GM12891 (cell line): ENCODE results near the gene ZNF385B.
"Not testable (repeated sequence)": the region's sequence is repeated elsewhere in the genome, so short reads cannot be mapped to it uniquely, and the experiment has no call there.

ENCODE experiments used
- DNase-seq: peaks from one replicate; pipeline ENCODE4 v3.0.0; 2011; ENCODE audit warnings: low spot score; ENCODE audit not compliant: insufficient read length
- FAIRE-seq: peaks from 2 replicates; lab custom pipeline; 2011; peaks lifted over from hg19 to GRCh38; lab: Jason Lieb, UNC
- PAX5 ChIP-seq: IDR thresholded peaks from 2 replicates; pipeline ENCODE4 v1.6.1; 2011; ENCODE audit warnings: low read length, moderate library complexity, mild to moderate bottlenecking; ENCODE audit not compliant: insufficient read depth, severe bottlenecking
- POLR2A ChIP-seq: IDR thresholded peaks from 2 replicates; pipeline ENCODE4 v1.6.1; 2011; ENCODE audit warnings: low read depth, low read length, control low read depth
- POLR2AphosphoS5 ChIP-seq: IDR thresholded peaks from 2 replicates; pipeline ENCODE4 v1.6.1; 2011; ENCODE audit warnings: low read depth, low read length, control low read depth
- POU2F2 ChIP-seq: IDR thresholded peaks from 2 replicates; pipeline ENCODE4 v1.6.1; 2011; ENCODE audit warnings: low read depth, mild to moderate bottlenecking, control low read depth, low read length, moderate library complexity
- SPI1 ChIP-seq: IDR thresholded peaks from 2 replicates; pipeline ENCODE4 v1.6.1; 2011; ENCODE audit warnings: low read depth, low read length, control low read depth
- TAF1 ChIP-seq: IDR thresholded peaks from 2 replicates; pipeline ENCODE4 v1.6.1; 2011; ENCODE audit warnings: low read depth, low read length, control low read depth

The ZNF385B gene

DNA sequence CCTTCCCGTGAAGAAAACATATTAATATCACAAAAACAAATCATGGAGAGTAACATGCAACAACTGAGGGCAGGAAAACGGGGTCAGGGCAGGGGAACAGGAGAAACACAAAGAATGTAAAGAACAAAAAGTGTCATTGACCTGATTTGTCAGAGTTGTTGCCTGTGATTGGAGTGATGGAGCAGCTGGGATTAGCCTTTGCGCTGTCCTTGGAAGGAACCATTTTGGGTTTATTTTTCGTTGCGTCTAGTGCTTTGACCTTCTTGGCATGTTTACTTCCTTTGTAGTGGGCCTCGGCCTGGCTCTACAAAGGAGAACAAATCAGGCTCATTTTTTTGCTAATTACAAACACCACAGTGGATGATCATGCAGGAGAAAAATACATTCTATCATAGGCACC is 378.3 kb downstream of the ZNF385B start:
- TF ChIP-seq PAX5 (no peak), TAF1 (no peak), POLR2A (no peak), POU2F2 (no peak), POLR2AphosphoS5 (no peak)
- no peak for DNase-seq
- no peak for FAIRE-seq

DNA sequence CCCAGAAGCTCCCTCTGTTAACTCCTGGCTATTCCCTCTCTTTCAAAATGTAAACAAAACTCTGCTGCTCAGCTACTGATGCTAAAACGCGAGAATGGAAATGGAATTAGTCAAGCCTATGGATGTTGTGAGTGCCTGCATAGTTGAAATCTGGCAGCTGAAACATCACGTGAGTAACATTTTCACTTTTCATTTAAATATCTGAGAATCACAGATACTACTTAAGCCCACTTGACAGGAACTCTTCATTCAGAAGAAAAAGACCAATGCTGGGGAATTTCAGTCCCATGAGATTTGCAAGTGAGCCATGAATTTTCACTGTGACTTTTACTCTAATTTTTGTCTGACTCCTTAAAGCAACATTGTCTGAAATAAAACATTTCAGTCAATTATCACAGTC is 381.5 kb downstream of the ZNF385B start:
- FAIRE-seq (no peak), DNase-seq (no peak)

DNA sequence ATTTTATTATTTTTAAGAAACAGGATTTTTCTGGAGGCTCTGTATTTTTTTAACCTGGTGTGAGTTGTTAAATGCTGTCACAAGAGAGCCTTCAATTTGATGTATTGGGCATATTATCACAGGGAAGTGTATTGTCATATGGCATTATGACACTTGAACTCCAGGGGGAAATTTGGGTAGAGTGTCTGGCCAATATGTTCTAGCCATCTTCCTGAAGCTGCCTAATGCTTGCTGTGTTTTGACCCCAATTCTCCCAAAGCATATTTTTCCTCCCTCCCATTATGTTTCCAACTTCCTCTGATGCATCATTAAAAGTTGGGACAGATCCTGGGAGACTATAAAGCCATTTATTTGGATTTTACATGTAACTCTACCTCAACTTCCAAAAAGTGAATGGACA is 382.6 kb downstream of the ZNF385B start:
- no peak for TF ChIP-seq POLR2A
- TF ChIP-seq TAF1 = no peak
- no peak for TF ChIP-seq POLR2AphosphoS5
- TF ChIP-seq SPI1 = no peak
- no peak for TF ChIP-seq POU2F2
- no peak for TF ChIP-seq PAX5
- no peak for DNase-seq
- no peak for FAIRE-seq

More for the DNA sequence above, 381.5 kb downstream of the ZNF385B start:
- TF ChIP-seq POU2F2 = no peak
- TF ChIP-seq TAF1 = no peak
- TF ChIP-seq SPI1 = no peak
- TF ChIP-seq POLR2A = no peak
- no peak for TF ChIP-seq POLR2AphosphoS5
- TF ChIP-seq PAX5 = no peak

DNA sequence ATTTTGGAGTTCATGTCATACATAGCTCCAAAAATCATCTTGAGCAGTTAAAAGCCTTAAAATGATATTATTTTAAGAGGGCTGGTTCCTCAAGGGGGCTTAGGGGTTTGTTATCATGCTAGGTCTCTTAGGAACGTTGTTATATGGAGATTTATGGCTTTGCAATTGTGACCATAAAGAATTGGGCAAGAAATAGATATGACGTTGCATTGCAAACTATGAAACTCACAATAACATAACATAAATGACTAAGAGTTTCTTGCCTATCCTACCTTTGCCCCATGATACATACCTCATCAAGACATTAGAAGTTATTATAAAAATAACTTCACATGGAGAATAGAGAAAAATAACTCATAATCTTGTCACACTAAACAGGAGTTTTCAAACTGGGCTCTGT is 390.4 kb downstream of the ZNF385B start:
- TF ChIP-seq POLR2A (no peak), PAX5 (no peak), POU2F2 (no peak), TAF1 (no peak), SPI1 (no peak), POLR2AphosphoS5 (no peak)
- DNase-seq (no peak), FAIRE-seq (no peak)

DNA sequence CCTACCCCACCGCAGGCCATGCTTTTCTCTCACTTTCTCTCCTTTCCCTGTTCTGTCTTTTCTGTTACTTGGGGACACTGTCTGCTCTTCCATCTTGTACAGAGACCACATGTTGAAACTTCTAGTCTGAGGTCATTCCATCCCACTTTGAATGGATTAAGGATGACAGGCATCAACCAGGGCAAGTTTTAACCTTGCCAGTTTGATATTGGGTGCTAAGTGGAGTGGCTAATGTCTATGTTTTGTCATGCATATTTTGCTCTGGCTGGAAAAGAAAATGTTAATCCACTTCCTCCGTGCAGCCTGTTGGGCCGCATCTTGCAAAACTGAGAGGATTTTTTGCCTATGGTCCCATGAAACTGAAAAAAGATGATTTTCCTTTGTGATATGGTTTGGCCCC is 391.3 kb downstream of the ZNF385B start:
- TF ChIP-seq TAF1 (no peak), POLR2AphosphoS5 (no peak), POU2F2 (no peak), POLR2A (no peak), PAX5 (no peak)

DNA sequence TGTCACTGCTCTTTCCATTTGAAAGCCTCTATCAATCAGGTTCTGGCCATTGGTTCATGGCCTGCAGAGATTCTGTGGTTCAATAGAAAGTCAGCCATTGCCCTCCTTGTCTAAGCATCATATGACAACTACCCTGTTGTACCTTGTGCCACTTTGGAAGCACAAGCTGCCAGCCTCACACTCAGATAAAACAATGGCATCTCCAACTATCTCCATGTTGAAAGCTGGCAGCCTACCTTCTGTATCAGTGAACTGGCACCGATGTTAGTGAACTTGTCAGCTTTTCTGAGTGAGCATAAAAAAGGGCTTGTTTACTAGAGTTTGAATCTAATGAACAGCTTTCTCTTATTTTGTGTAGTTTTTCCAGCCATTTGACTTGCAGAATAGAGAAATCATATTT is 393.5 kb downstream of the ZNF385B start:
- no peak for TF ChIP-seq POLR2A
- TF ChIP-seq POLR2AphosphoS5 = no peak
- TF ChIP-seq PAX5 = no peak
- TF ChIP-seq TAF1 = no peak
- TF ChIP-seq SPI1 = no peak
- FAIRE-seq (no peak), DNase-seq (no peak)

More for the DNA sequence above, 391.3 kb downstream of the ZNF385B start:
- DNase-seq = no peak
- FAIRE-seq = no peak

DNA sequence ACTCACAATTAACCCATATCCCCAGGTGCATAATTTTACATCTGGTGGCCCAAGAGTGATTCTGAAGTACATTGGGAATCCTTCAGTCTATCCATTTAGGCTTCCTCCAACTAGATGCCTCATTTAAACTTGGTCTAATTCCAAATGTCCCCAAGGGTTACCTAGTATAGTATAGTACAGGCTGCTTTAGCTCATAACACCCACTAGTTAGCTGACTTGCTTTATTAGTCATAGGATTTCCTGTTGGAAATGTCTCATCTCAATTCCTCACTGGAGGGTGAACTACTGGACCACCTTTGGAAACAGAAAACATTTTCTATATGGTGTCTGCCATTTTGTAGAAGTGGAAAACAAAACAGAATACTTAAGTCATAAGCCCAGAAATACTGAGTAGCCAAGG is 394.3 kb downstream of the ZNF385B start:
- TF ChIP-seq POLR2A (no peak), TAF1 (no peak), PAX5 (no peak), POU2F2 (no peak), POLR2AphosphoS5 (no peak), SPI1 (no peak)
- FAIRE-seq (no peak), DNase-seq (no peak)

DNA sequence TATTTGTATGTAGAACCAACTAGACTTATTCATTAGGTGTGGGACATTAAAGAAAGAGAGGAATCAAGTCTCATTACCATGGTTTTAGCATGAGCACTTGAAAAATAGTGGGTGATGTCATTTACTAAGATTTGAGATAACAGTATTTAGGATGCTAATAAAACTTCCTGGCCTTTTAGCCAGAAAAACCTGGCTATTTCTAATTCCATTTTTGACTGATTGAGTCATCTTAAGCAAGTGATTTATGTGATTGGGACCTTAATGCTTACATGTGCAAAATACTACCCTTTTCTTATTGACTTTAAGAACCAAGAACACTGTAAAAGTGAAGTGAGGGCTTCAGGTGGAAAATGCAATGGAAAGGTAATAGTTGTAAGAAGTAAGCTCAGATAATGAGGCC is 400.0 kb downstream of the ZNF385B start:
- FAIRE-seq (no peak), DNase-seq (no peak)
- TF ChIP-seq PAX5 (no peak), POU2F2 (no peak)

DNA sequence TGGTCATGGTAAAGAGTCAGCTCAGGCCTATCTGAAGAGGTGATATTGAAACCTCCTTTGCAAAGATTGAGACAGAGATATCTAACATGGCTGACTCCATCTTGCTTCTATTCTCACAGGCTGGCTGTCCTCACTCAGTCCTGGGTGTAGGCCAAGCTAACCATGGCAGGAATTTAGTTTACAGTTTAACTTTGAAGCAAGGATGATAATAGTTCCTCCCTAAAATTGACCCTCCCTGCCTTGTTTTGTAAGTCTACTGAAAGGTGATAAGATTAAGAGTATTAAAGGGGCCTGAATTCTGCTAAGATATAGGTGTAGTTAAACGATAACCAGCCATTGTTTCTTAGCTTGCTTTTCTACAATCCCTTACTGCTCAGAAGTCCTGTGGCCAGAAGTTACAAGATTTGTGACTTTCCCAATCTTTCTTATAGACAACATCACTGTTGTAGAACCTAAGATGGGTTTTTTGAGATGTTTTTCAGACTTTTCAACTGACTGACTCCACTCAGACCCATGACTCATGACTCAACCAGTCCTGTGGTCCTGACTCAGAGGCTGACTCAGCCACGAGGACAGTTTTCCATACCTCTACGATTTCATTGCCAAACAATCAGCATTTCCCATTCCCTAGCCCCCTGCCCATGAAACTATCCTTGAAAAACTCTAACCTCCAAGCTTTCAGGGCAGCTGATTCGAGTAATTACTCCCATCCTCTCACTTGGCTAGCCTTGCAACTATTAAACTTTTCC is 401.1 kb downstream of the ZNF385B start:
- TF ChIP-seq SPI1 (no peak), POLR2A (no peak), TAF1 (no peak), PAX5 (no peak), POLR2AphosphoS5 (no peak), POU2F2 (no peak)
- DNase-seq (no peak), FAIRE-seq (no peak)

DNA sequence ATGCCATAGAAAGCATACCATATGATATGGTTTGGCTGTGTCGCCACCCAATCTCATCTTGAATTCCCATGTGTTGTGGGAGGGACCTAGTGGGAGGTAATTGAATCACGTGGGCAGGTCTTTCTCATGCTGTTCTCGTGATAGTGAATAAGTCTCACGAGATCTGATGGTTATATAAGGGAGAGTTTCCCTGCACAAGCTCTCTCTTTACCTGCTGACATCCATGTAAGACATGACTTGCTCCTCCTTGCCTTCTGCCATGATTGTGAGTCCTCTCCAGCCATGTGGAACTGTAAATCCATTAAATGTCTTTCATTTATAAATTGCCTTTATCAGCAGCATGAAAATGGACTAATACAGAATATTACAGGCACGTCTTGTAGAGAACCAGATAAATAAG is 403.3 kb downstream of the ZNF385B start:
- not testable (repeated sequence) for DNase-seq, FAIRE-seq
